DND-41 (cell line): ENCODE results near the gene TBXAS1.

Experiments used
- EZH2 ChIP-seq: IDR thresholded peaks from 3 replicates; pipeline ENCODE4 v1.6.1; 2012; ENCODE audit warnings: borderline replicate concordance, low read depth, mild to moderate bottlenecking, moderate library complexity, low read length, inconsistent platforms; ENCODE audit not compliant: severe bottlenecking
- TF ChIP-seq, protein P1 (sequence below): IDR thresholded peaks from 2 replicates; pipeline ENCODE4 v1.5.1; 2012; ENCODE audit warnings: borderline replicate concordance, low read length, moderate library complexity, mild to moderate bottlenecking; ENCODE audit not compliant: poor library complexity, severe bottlenecking; ENCODE audit errors: extremely low read depth

DNA sequence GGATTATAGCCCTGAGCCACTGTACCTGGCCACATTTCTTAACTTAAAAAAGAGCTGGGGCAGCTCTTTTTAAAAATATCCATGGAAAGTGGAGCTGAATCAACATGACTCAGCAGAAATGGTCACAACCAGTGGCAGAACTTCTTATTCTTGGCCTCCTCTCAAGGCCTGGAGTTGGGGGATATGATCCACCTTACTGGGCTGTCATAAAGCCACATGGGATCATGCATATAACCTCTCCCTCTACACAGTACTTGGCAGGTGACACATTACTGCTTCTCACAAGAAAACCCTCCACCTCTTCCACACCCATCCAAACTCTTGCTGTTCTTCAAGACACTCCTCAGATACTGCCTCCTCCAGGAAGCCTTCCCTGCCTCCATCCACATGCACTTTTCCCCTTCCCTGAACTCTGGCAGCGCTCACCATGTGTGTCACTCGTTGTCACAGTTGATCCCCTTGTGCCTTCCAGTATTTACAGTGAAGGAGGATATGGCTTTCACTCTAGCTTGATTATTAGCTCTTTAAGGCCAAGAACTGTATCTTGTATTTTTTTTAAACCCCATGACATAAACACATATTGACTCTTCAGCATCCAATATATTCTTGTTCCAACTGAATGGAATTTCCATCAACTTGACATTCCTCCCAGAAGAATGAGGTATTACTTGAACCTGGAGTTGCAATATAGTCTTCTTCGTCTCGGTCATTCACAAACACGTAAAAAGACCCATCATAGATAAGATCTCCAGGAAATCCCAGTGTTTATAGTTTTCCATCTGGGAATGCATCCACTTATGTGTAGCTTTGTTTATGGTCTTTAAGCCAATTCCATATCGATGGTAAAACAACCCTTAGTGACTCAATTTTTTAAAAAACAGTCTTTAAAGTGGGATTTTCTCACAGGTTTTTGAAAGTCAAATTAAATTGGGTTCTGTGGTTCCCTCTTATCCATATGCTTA lies 85.5 kb downstream of the TBXAS1 start:
- TF ChIP-seq, protein P1, sequence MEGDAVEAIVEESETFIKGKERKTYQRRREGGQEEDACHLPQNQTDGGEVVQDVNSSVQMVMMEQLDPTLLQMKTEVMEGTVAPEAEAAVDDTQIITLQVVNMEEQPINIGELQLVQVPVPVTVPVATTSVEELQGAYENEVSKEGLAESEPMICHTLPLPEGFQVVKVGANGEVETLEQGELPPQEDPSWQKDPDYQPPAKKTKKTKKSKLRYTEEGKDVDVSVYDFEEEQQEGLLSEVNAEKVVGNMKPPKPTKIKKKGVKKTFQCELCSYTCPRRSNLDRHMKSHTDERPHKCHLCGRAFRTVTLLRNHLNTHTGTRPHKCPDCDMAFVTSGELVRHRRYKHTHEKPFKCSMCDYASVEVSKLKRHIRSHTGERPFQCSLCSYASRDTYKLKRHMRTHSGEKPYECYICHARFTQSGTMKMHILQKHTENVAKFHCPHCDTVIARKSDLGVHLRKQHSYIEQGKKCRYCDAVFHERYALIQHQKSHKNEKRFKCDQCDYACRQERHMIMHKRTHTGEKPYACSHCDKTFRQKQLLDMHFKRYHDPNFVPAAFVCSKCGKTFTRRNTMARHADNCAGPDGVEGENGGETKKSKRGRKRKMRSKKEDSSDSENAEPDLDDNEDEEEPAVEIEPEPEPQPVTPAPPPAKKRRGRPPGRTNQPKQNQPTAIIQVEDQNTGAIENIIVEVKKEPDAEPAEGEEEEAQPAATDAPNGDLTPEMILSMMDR, result no peak
- no peak for TF ChIP-seq EZH2
